ENCODE data around the gene MGAT3. TPM values are rescaled to one million over a fixed set of nuclear protein-coding genes. Genes with fewer than 3 reads are reported as not detected.

MGAT3 gene
- total and polyA plus RNA-seq, 8 donors: 0.89 to 12.0 (median 1.6) TPM

DNA sequence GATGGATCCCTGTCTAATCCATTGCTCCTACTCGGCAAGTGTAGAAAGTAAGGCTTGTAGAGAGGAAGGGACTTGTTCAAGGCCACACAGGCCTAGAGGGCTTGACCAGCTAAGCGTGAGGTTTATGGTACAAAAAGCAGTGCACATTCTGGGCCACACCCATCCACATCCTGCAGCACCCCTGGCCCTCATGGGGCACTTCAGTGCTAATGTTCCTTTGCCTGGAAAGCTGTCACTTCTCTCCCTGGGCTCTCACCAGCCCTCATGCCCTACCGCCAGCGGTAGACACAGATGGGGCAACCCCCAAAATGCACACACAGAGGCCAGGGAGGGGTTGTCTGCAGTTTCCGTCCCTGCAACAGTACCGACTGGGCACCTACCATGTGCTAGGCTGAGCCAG, 7.1 kb upstream of the MGAT3 start:
- H3K9me3 ChIP-seq: no peaks in the 10 kb centered on the region
- WGBS, 5 donors: 78 to 89% (median 86%) methylated on average over 6 of the region's 6 CpGs
- no peak overlapping the region for H3K4me3 ChIP-seq
- no peak overlapping the region for H3K27ac ChIP-seq
- H3K27me3 ChIP-seq: peaks cover 0 to 20% (median 0%) of the 10 kb centered on the region in 3 donors
- no peaks in the 10 kb centered on the region for H3K36me3 ChIP-seq
- peaks cover 4 to 50% (median 32%) of the 10 kb centered on the region in 4 donors for H3K4me1 ChIP-seq
- DNase-seq: peak in 1 of 2 donors; percentile 34
- intact Hi-C loops (cut with DNase I; ENCODE audit: low total_unique reads): no loop called here
- TF ChIP-seq POLR2A (IDR thresholded peaks at IDR 0.05) (no peak), POLR2AphosphoS5 (IDR thresholded peaks at IDR 0.05) (no peak), EP300 (IDR thresholded peaks at IDR 0.05) (no peak)
- TF ChIP-seq, protein P1, sequence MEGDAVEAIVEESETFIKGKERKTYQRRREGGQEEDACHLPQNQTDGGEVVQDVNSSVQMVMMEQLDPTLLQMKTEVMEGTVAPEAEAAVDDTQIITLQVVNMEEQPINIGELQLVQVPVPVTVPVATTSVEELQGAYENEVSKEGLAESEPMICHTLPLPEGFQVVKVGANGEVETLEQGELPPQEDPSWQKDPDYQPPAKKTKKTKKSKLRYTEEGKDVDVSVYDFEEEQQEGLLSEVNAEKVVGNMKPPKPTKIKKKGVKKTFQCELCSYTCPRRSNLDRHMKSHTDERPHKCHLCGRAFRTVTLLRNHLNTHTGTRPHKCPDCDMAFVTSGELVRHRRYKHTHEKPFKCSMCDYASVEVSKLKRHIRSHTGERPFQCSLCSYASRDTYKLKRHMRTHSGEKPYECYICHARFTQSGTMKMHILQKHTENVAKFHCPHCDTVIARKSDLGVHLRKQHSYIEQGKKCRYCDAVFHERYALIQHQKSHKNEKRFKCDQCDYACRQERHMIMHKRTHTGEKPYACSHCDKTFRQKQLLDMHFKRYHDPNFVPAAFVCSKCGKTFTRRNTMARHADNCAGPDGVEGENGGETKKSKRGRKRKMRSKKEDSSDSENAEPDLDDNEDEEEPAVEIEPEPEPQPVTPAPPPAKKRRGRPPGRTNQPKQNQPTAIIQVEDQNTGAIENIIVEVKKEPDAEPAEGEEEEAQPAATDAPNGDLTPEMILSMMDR (IDR thresholded peaks at IDR 0.05): no peak

GRCh38 chr22:39450258-39450955, 6.4 kb upstream of the MGAT3 start:
- intact Hi-C loops (cut with DNase I; ENCODE audit: low total_unique reads): no loop called here
- peaks cover 4 to 52% (median 34%) of the 10 kb centered on the region in 4 donors for H3K4me1 ChIP-seq

GRCh38 chr22:39452740-39453040, 4.1 kb upstream of the MGAT3 start:
- intact Hi-C loops (cut with DNase I; ENCODE audit: low total_unique reads): no loop called here
- peak overlapping the region; percentile 31 to 78 (median 61) for H3K27ac ChIP-seq
- no peaks in the 10 kb centered on the region for H3K36me3 ChIP-seq
- H3K27me3 ChIP-seq: peaks cover 4 to 36% (median 17%) of the 10 kb centered on the region in 3 donors
- DNase-seq: peak in 1 of 2 donors; percentile 64
- peaks cover 8 to 44% (median 31%) of the 10 kb centered on the region in 4 donors for H3K4me1 ChIP-seq
- 37 to 66% (median 52%) methylated on average over 6 of the region's 6 CpGs for WGBS, 5 donors
- TF ChIP-seq EP300 (IDR thresholded peaks at IDR 0.05): no peak
- TF ChIP-seq, protein P1 (IDR thresholded peaks at IDR 0.05): no peak
- TF ChIP-seq POLR2AphosphoS5 (IDR thresholded peaks at IDR 0.05): peak in 1 of 3 donors; percentile 30
- TF ChIP-seq POLR2A (IDR thresholded peaks at IDR 0.05): no peak
- no peak overlapping the region for H3K4me3 ChIP-seq
- no peaks in the 10 kb centered on the region for H3K9me3 ChIP-seq

More at GRCh38 chr22:39450258-39450955, 6.4 kb upstream of the MGAT3 start:
- no peaks in the 10 kb centered on the region for H3K36me3 ChIP-seq
- H3K9me3 ChIP-seq: no peaks in the 10 kb centered on the region
- H3K4me3 ChIP-seq: no peak overlapping the region
- H3K27me3 ChIP-seq: peaks cover 0 to 22% (median 0%) of the 10 kb centered on the region in 3 donors
- 90 to 95% (median 94%) methylated on average over 12 to 13 of the region's 13 CpGs for WGBS, 5 donors
- DNase-seq: no peak
- H3K27ac ChIP-seq: no peak overlapping the region
- no peak for TF ChIP-seq POLR2AphosphoS5 (IDR thresholded peaks at IDR 0.05)
- TF ChIP-seq POLR2A (IDR thresholded peaks at IDR 0.05): no peak
- no peak for TF ChIP-seq EP300 (IDR thresholded peaks at IDR 0.05)
- TF ChIP-seq, protein P1 (IDR thresholded peaks at IDR 0.05): no peak

DNA sequence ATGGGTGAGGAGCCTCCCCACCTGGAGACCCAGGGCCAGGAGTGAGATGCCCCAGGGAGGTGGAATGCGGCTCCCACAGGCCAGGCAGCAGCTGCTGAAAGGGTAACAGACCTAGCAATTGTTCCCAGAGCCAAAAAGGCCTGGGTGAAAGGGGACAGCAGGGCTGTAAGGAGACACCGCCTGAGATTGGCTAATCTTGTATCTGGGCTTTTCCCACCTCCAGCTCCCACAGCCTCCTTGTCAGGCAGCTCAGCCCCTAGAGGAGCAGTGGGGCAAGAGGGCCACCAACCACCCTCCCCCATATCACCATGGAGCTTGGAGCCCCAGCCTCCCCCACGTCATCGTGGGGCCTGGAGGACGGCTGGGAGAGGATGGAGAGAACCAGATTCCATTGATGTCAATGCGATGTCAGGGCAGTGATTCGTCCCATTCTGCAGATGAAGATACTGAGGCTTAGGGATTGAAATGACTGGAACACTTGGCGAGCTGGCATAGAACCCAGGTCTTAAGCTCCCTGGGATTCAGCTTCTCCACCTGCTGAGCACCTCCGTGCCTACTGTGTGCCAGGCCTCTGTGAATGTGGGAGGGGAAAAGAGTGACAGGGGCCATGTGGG, 2.9 kb upstream of the MGAT3 start:
- Histone ChIP-seq H3K27me3 (peaks cover 4 to 36% (median 28%) of the 10 kb centered on the region in 3 donors), H3K36me3 (no peaks in the 10 kb centered on the region), H3K4me1 (peaks cover 11 to 38% (median 35%) of the 10 kb centered on the region in 4 donors), H3K4me3 (no peak overlapping the region), H3K27ac (peak overlapping the region in 3 of 5 donors; percentile 50 to 72 (median 61)), H3K9me3 (no peaks in the 10 kb centered on the region)
- WGBS, 5 donors: 64 to 78% (median 66%) methylated on average over 7 to 9 of the region's 9 CpGs
- TF ChIP-seq POLR2AphosphoS5 (IDR thresholded peaks at IDR 0.05) (no peak), POLR2A (IDR thresholded peaks at IDR 0.05) (no peak), EP300 (IDR thresholded peaks at IDR 0.05) (no peak)
- TF ChIP-seq, protein P1 (IDR thresholded peaks at IDR 0.05): no peak
- intact Hi-C loops (cut with DNase I; ENCODE audit: low total_unique reads): no loop called here
- no peak for DNase-seq
